Muscle of leg (tissue), 11 donors: ENCODE results near the gene B9D1. TPM values are rescaled to one million over a fixed set of nuclear protein-coding genes. Genes with fewer than 3 reads are reported as not detected.

Experiments
- DNase-seq: peaks from one replicate; pipeline ENCODE4 v3.0.0; 2013
- H3K27ac ChIP-seq: one replicate; pipeline ENCODE4 v1.5.1; 2013; ENCODE audit warnings: mild to moderate bottlenecking, low read length, control low read depth
- H3K27me3 ChIP-seq: one replicate; pipeline ENCODE4 v1.6.1; 2013; ENCODE audit warnings: low read length; ENCODE audit not compliant: control insufficient read depth, insufficient read depth
- H3K36me3 ChIP-seq: one replicate; pipeline ENCODE4 v1.6.1; 2013; ENCODE audit warnings: low read length; ENCODE audit not compliant: control insufficient read depth, insufficient read depth
- H3K4me1 ChIP-seq: one replicate; pipeline ENCODE4 v1.6.1; 2013; ENCODE audit warnings: low read length; ENCODE audit not compliant: control insufficient read depth, insufficient read depth
- H3K4me3 ChIP-seq: one replicate; pipeline ENCODE4 v1.5.1; 2013; ENCODE audit warnings: low read length, control low read depth
- H3K9me3 ChIP-seq: replicated peaks from 2 replicates; pipeline ENCODE4 v1.6.1; 2013; ENCODE audit warnings: low read depth, low read length; ENCODE audit not compliant: control insufficient read depth
- WGBS: methylation state at CpG from one replicate; pipeline ENCODE4 v1.1.5; 2013; ENCODE audit warnings: missing lambda C conversion rate; ENCODE audit not compliant: insufficient coverage; 5-methylcytosine and 5-hydroxymethylcytosine counted together
- polyA plus RNA-seq, 8 donors: library from polyadenylated mRNA; unstranded; fragments of 120-200 nt; gene quantifications; one replicate each; pipeline versions ENCODE4 v1.2.1 to v1.2.3, GENCODE V29; 2013; ENCODE audit warnings: inconsistent platforms in 1 of 8, low replicate concordance in 1 of 8; ENCODE audit not compliant: insufficient read length in 8 of 8, insufficient read depth in 1 of 8
- total RNA-seq: library from RNA; stranded (reverse); fragments of 120-200 nt; gene quantifications from one replicate; pipeline ENCODE4 v1.2.4, GENCODE V29; 2013

B9D1 gene
- total and polyA plus RNA-seq, 9 donors = 5.7 to 9.7 (median 6.7) TPM

DNA sequence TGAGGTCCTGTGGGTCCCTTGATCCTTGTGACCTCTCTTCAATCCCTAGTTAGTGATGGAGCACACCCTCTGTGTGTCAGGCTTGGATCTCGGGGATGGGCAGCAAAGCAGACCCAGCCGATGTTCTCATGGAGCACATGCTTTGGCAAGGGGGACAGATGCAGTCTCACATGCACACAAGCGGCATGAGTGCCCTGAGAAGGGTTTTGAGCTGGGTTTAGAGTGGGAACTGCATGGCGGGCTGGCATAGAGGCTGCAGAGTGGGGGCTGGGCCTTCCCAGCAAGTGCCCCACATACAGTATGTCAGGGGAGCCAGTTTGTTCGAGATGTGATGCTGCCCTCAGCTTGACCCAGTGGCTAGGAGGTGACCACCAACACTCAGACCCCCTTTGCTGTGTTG is 41.6 kb downstream of the B9D1 start:
- Histone ChIP-seq H3K4me3 (no peak overlapping the region), H3K27me3 (no peaks in the 10 kb centered on the region), H3K27ac (no peak overlapping the region), H3K36me3 (peaks cover 32% of the 10 kb centered on the region), H3K9me3 (peaks cover 4% of the 10 kb centered on the region), H3K4me1 (peaks cover 15% of the 10 kb centered on the region)
- DNase-seq = no peak
- 89% methylated on average over 5 of the region's 5 CpGs for WGBS

DNA sequence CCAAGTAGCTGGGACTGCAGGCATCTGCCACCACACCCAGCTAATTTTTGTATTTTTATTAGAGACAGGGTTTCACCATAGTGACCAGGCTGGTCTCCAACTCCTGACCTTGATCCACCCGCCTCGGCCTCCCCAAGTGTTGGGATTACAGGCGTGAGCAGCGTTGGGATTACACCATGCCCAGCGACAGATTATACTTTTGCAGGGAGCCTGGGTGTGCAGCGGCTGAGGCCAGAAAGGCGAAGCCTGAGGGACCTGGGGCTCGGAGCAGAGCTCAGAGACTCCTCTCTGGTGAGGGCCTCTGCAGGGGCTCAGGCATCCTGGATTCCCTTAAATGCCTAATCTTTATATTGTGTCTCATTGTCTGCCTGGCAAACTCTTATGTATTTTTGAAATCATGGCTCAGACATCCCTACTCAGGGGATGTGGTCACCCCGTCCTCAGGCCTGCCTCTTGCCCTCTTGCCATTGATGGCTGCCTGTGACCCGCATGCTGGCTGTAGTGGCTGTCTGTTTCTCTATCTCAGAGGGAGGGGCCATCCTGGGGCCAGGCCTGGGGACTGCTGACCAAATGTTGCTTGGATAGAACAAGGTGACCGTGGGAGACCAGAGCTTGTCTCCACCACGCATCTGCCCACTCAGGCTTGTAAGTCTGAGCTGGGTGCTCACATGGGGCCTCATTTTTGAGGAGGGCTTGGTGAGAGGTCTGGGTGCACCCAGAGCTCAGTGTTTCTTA is 42.6 kb downstream of the B9D1 start:
- Histone ChIP-seq H3K4me3 (no peak overlapping the region), H3K27me3 (no peaks in the 10 kb centered on the region), H3K4me1 (peaks cover 15% of the 10 kb centered on the region), H3K9me3 (no peaks in the 10 kb centered on the region), H3K36me3 (peaks cover 34% of the 10 kb centered on the region), H3K27ac (no peak overlapping the region)
- 83% methylated on average over 12 of the region's 12 CpGs for WGBS
- DNase-seq = no peak

DNA sequence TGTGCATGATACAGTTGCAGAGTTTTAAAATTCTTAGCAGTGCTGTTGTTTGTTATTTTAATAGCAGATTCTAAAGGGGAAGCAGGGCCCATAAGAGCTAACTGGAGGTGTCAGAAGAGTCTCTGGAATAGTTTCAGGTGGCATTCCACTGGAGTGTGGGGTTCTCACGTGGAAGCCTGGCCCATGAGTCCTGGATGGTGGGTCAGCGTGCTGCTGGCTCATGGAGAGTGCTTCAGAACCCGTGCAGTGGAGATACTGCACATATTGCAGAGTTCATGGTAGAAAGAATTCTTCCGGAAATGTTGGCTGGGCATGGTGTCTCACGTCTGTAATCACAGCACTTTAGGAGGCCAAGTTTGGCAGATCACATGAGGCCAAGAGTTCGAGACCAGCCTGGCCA is 43.9 kb downstream of the B9D1 start:
- no peak for DNase-seq
- Histone ChIP-seq H3K36me3 (peaks cover 45% of the 10 kb centered on the region), H3K9me3 (no peaks in the 10 kb centered on the region), H3K27me3 (no peaks in the 10 kb centered on the region), H3K4me3 (no peak overlapping the region), H3K4me1 (peaks cover 21% of the 10 kb centered on the region), H3K27ac (no peak overlapping the region)
- 85% methylated on average over 5 of the region's 6 CpGs for WGBS

DNA sequence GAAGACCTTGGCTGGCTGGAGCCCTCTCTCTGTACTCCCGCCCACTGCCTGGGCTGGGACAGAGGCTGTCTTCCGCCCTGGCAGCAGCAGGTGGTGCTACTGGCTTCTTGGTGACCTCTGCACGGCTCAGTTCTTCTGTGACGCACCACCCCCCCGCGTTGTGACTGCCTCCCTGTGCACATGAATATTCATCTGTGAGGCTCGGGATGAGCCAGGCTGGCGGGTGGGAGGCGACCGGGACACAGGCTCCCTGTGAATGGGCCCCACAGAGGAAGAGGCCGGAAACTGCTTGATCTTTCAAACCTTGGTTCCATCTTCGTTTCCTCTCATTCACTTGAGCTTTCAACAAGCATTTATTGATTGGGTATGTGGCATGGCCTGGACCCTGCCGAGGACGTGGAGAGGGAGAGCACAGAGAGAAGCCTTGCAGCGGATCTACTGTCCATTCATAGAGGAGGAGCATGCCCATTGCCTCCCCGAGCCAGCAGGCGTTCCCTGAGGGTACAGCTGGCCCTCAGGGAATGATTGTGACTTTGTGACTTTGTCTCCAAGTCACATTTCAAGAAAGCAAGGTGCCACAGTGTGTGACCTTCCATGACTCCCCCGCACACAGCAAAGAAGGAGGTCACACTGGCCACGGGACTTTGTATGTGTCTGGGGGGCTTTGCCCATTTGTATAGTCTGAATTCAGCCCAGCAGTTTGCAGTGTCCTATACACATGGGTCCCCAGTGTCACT is 45.0 kb downstream of the B9D1 start:
- no peaks in the 10 kb centered on the region for H3K9me3 ChIP-seq
- H3K4me1 ChIP-seq = peaks cover 31% of the 10 kb centered on the region
- peak overlapping the region; percentile 77 for H3K27ac ChIP-seq
- peaks cover 53% of the 10 kb centered on the region for H3K36me3 ChIP-seq
- no peaks in the 10 kb centered on the region for H3K27me3 ChIP-seq
- no peak overlapping the region for H3K4me3 ChIP-seq
- peak; percentile 87 for DNase-seq
- WGBS = 36% methylated on average over 16 of the region's 19 CpGs

DNA sequence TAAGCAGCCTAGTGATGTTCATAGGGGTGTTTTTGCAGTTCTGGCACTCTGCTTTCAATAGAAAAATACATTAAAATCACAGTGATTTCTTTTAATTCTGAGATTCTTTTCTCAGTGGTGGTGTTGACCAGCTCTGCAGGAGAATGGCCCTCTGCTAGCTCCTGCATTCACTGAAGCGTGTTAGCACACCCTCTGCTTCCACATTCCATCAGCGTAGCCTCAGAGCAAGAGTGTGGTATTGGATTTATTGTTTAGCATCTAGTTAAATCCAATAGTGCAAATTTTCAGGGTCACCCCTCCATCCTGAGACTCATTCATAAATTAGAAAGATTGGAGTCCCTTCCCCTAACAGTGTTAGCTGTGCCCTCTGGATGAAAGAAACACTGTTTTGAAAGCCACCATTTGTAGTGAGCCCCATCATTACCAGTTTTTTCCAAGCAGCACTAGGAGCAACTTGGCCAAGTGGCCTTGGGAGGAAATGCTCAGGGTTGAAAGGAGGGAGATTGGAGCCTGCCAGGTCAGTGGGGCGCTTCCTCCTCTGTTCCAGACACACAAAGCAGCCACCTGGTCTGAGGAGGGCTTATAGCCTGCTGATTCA is 45.7 kb downstream of the B9D1 start:
- Histone ChIP-seq H3K27ac (peak overlapping the region; percentile 77), H3K36me3 (peaks cover 53% of the 10 kb centered on the region)
- WGBS = no CpG with 5 or more reads among the region's 3 CpGs

DNA sequence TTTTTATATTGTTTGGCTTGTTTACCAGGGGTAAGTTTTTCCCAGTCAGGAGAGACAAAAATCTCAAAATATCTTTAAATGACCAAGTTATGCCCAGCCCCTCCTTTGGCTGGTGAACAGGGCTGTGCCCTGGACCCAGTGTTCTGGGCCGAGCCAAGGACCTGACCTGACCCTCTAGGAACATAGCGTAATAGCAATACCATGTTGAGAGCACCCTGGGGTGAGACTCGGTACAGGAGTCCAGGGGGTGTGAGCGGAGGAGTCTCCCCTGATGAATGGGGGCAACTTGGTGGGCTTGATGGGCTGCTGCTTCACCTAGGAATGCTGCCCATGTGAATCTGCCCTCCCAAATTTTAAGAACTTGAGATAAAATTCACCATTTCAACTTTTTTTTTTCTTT is 47.4 kb downstream of the B9D1 start:
- Histone ChIP-seq H3K27ac (no peak overlapping the region), H3K4me1 (peaks cover 35% of the 10 kb centered on the region), H3K9me3 (no peaks in the 10 kb centered on the region), H3K27me3 (no peaks in the 10 kb centered on the region), H3K36me3 (peaks cover 44% of the 10 kb centered on the region), H3K4me3 (no peak overlapping the region)
- DNase-seq = no peak
- 94% methylated on average over 4 of the region's 4 CpGs for WGBS

More for the DNA sequence above, 45.7 kb downstream of the B9D1 start:
- H3K4me3 ChIP-seq = no peak overlapping the region
- H3K9me3 ChIP-seq = no peaks in the 10 kb centered on the region
- no peak for DNase-seq
- H3K4me1 ChIP-seq = peaks cover 35% of the 10 kb centered on the region
- no peaks in the 10 kb centered on the region for H3K27me3 ChIP-seq

DNA sequence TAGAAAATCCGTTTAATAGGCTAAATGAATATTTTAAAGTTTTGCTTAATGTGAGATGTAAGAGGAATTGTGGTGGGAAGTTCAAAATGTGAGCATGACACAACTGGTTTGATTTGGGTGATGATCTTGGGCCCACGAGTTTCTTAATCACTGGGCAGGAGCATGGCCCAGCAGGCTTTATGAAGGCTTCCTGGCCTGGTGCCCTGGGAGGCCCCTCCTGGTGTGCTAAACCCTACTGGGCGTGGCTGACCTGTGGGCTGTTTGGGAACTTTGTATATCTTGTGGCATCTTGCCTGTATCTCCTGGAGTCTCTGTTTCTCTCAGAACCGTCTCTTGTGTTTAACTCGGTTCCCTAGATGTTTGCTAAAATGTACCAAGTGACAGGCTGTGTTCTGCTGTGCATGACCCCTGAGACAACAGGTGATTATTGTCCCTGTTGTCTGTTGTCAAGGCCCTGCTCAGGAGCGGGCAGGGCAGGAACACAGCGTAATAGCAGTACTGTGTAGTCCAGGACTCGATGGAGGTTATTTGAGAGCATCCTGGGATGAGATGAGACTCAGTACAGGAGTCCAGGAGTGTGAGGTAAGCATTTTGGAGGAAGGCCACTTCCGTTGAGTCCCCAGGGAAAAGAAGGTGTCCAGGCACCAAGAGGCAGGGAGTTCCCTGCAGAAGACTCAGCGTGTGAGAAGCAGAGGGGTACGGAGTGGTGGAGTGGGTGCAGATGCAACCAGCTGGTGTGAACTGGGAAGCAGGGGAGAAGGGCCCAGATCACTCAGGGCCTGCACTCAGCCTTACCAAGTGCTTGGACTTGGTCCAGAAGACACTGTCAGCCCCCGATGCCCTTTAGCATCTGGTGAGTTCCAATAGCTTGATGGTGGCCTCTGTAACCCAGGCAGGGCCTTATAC is 48.5 kb downstream of the B9D1 start:
- Histone ChIP-seq H3K36me3 (peaks cover 50% of the 10 kb centered on the region), H3K27me3 (no peaks in the 10 kb centered on the region), H3K4me3 (no peak overlapping the region), H3K27ac (no peak overlapping the region), H3K4me1 (peaks cover 35% of the 10 kb centered on the region), H3K9me3 (no peaks in the 10 kb centered on the region)
- 68% methylated on average over 11 of the region's 12 CpGs for WGBS
- no peak for DNase-seq

DNA sequence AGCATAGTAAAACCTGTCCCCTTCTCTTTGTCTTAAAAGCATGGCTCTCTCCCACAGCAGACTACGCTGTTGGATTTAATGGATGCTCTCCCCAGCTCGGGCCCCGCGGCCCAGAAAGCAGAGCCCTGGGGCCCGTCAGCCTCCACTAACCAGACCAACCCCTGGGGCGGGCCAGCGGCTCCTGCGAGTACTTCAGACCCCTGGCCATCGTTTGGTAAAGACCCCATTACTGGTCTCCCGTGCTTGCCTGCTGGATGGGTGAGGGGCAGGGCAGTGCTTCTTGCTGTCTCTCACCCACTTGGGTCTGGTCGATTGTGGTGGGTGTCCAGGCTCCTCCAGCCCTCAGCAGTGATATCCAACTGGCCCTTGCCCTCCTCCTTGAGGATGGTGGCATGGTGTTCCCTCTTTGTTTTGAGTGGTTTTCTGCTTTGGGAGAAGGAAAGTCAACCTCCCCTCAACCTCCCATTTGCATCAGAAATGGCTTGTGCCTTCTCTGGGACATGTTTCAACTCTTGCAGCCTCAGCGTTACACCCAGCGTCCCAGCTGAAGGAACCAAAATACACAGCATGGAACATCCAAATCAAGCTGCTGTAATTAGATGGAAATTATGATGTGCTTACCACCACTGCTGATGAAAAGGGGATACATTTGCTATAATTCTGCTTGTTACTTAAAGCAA is 49.3 kb downstream of the B9D1 start:
- H3K36me3 ChIP-seq = peaks cover 50% of the 10 kb centered on the region
- H3K27ac ChIP-seq = no peak overlapping the region
- WGBS = 79% methylated on average over 7 of the region's 13 CpGs
- H3K9me3 ChIP-seq = no peaks in the 10 kb centered on the region
- H3K27me3 ChIP-seq = no peaks in the 10 kb centered on the region
- no peak for DNase-seq
- peaks cover 35% of the 10 kb centered on the region for H3K4me1 ChIP-seq
- no peak overlapping the region for H3K4me3 ChIP-seq

DNA sequence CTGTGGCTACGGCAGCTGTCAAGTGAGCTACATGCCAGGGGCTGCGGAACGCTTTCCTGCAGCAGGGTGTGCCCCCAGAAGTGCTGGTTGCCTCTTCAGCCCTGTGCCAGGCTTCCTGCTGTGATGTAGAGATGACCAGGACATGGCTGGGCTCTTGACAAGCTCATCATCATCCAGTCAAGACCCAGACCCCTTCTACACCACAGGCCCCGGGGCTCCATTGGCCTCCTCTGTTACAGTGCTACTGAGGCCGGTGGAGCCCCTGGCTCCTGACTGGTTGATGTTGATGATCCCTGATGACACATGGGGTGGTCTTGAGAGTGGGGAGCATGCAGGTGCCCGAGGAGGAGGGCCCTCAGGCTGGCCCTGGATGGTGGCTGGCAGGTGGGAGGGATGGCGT is 50.1 kb downstream of the B9D1 start:
- no peak for DNase-seq
- H3K4me3 ChIP-seq = no peak overlapping the region
- H3K9me3 ChIP-seq = no peaks in the 10 kb centered on the region
- peaks cover 28% of the 10 kb centered on the region for H3K4me1 ChIP-seq
- WGBS = 98% methylated on average over 5 of the region's 7 CpGs
- peak overlapping the region; percentile 78 for H3K27ac ChIP-seq
- H3K27me3 ChIP-seq = no peaks in the 10 kb centered on the region
- H3K36me3 ChIP-seq = peaks cover 50% of the 10 kb centered on the region
